Stomach (tissue), 9 donors: Measurements from ENCODE around the gene PUM2. TPM values are rescaled to one million over a fixed set of nuclear protein-coding genes. Genes with fewer than 3 reads are reported as not detected.
A peak's percentile ranks its signal among the peaks of the same experiment; 100 is the strongest.

Experiments
- DNase-seq, 2 donors: peaks; one replicate each; pipeline versions ENCODE4 v3.0.0 to v3.0.0-alpha.2; 2013 to 2019
- H3K27ac ChIP-seq, 5 donors: fragments of 200-600 bp in 4 of 5; sonication (generic) in 4 of 5; one replicate each; pipeline ENCODE4 v1.5.1; 2013 to 2019; ENCODE audit warnings: mild to moderate bottlenecking in 1 of 5, moderate library complexity in 1 of 5
- H3K27me3 ChIP-seq, 3 donors: fragments of 200-600 bp; sonication (generic); one replicate each; pipeline ENCODE4 v1.5.1; 2017 to 2019; ENCODE audit warnings: mixed run types in 1 of 3
- H3K36me3 ChIP-seq, 4 donors: fragments of 200-600 bp; sonication (generic); 1 replicate in 3 of 4; 2 replicates in 1 of 4; pipeline ENCODE4 v1.5.1; 2016 to 2019
- H3K4me1 ChIP-seq, 4 donors: fragments of 200-600 bp; sonication (generic); one replicate each; pipeline ENCODE4 v1.5.1; 2016 to 2019
- H3K4me3 ChIP-seq, 4 donors: fragments of 200-600 bp; sonication (generic) in 3 of 4; one replicate each; pipeline ENCODE4 v1.5.1; 2016 to 2019; ENCODE audit warnings: mild to moderate bottlenecking in 1 of 4
- H3K9me3 ChIP-seq, 4 donors: fragments of 200-600 bp; sonication (generic); one replicate each; pipeline ENCODE4 v1.5.1; 2016 to 2019
- EP300 ChIP-seq: sonication (generic); formaldehyde crosslinking; IDR thresholded peaks from one replicate; pipeline ENCODE4 v1.6.1; 2017; ENCODE audit warnings: antibody characterized with exemption
- POLR2A ChIP-seq, 4 donors: fragments of 450-650 bp; IDR thresholded peaks; one replicate each; pipeline ENCODE4 v1.6.1; 2016; ENCODE audit warnings: antibody characterized with exemption in 4 of 4, control low read depth in 2 of 4, mild to moderate bottlenecking in 1 of 4, moderate library complexity in 1 of 4
- POLR2AphosphoS5 ChIP-seq, 3 donors: sonication (generic); formaldehyde crosslinking; IDR thresholded peaks; one replicate each; pipeline ENCODE4 v1.6.1; 2016; ENCODE audit warnings: antibody characterized with exemption in 3 of 3
- WGBS, 5 donors: extraction: QIAGEN DNeasy Blood & Tissue Kit in 3 of 5; methylation state at CpG; one replicate each; pipeline versions ENCODE4 v1.1.5 to v1.1.7; 2013 to 2018; 5-methylcytosine and 5-hydroxymethylcytosine counted together
- intact Hi-C: fragments of 100-400 bp; cut with DNase I; formaldehyde crosslinking; loops from one replicate; pipeline ENCODE4 v1.15.1; 2023; ENCODE audit warnings: low total_unique reads
- polyA plus RNA-seq, 3 donors: library from polyadenylated mRNA; stranded (reverse); fragments of 200-250 nt; gene quantifications; one replicate each; pipeline ENCODE4 v1.2.3, GENCODE V29; 2013
- total RNA-seq, 5 donors: library from RNA; depleted of rRNA; stranded (reverse); fragments of >200 nt; gene quantifications; one replicate each; pipeline versions ENCODE4 v1.1.0 to v1.2.3, GENCODE V29; 2014 to 2016
- TF ChIP-seq, protein P1 (sequence below), 7 experiments: fragments of 450-650 bp in 4 of 7; fragments of 200-600 bp in 3 of 7; sonication (generic) in 3 of 7; IDR thresholded peaks; one replicate each; pipeline ENCODE4 v1.5.1; 2016 to 2019; ENCODE audit warnings: antibody characterized with exemption in 7 of 7, control low read depth in 2 of 7, mild to moderate bottlenecking in 1 of 7
- donor health status: healthy with polysubstance abuse.
- donor health status: Bipolar disorder and iron deficiency.
- donor health status: healthy.

Gene PUM2
- total and polyA plus RNA-seq, 8 donors = 20.9 to 128 (median 39.7) TPM

DNA sequence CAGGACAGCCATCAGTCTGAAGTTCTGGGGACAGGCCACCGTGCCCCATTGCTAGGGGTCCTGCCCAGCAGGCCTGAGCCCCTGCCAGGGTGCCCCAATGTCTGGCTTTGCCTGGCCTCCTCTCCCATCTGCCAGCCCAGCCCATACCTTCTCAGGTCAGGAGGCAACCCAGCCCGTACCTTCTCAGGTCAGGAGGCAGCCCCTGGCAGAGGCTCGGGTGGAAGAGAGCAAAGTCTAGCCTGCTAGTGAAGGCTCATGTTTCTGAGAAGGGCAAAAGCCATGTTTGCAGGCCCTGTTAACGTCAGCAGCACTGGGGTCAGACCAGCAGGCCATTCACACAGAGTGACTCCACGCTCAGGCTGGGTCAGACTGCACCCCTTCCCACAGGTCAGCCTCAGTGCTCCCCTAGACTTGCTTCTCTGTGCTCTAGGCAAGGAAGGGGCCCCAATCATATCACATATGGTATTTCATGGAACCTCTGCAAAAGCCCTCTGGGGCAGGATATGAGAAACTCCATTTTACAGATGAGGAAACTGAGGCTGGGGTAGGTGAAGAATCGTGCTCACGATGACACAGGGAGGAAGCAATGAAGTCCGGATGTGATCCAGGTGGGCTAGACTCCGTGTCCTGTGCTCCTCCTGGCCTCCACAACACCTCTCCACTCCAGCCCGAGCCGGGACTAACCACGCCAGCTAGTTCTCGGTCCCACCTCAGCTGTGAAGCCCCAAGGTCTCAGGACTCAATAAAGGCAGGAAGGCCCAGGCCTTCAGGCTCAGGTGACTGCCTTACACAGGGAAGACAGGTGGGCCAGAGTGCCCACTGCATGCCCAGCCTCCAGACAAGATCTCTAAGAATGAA lies 135.2 kb downstream of the PUM2 start:
- DNase-seq = peak in 1 of 2 donors; percentile 45
- Histone ChIP-seq H3K4me1 (peaks cover 15 to 80% (median 54%) of the 10 kb centered on the region in 4 donors), H3K27me3 (no peaks in the 10 kb centered on the region), H3K27ac (peak overlapping the region in 3 of 5 donors; percentile 34 to 92 (median 82)), H3K9me3 (no peaks in the 10 kb centered on the region), H3K4me3 (no peak overlapping the region), H3K36me3 (no peaks in the 10 kb centered on the region)
- WGBS, 5 donors = 68 to 92% (median 76%) methylated on average over 10 to 13 of the region's 13 CpGs
- intact Hi-C loops = no loop called here
- no peak for TF ChIP-seq EP300
- TF ChIP-seq POLR2AphosphoS5 (IDR thresholded peaks at IDR 0.05) = no peak

DNA sequence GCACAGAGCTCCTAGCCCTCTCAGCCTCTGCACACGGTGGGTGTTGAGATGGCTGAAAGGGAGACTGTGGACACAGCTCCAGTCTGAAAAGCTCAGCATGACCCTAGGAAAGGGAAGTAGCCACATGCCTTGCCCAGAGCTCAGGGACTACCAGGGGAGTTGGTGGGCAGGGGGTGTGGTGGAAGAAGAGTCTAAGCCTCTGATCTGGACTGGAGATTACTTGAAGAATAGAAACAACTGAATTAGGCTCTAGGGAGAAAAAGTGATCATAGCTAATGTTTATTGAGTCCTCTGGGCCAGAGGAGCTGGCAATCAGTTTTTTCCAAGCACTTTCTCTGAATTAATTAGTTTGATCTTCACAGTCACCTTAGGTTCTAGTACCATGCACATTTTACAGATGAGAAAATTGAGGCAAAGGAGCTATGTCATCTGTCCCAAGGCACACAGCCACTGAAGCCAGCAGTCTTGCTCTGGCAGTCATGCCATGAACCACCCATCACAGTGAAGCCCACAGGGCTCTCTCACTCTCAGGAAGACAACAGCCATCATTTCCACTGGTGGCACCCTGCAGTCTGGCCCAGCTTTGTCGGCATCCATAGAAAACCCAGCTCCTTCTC lies 136.0 kb downstream of the PUM2 start:
- Histone ChIP-seq H3K4me3 (no peak overlapping the region), H3K27me3 (no peaks in the 10 kb centered on the region), H3K36me3 (no peaks in the 10 kb centered on the region), H3K27ac (peak overlapping the region in 4 of 5 donors; percentile 69 to 92 (median 80)), H3K4me1 (peaks cover 15 to 86% (median 57%) of the 10 kb centered on the region in 4 donors), H3K9me3 (no peaks in the 10 kb centered on the region)
- TF ChIP-seq POLR2A (IDR thresholded peaks at IDR 0.05) (no peak), POLR2AphosphoS5 (IDR thresholded peaks at IDR 0.05) (no peak), EP300 (no peak)
- TF ChIP-seq, protein P1, sequence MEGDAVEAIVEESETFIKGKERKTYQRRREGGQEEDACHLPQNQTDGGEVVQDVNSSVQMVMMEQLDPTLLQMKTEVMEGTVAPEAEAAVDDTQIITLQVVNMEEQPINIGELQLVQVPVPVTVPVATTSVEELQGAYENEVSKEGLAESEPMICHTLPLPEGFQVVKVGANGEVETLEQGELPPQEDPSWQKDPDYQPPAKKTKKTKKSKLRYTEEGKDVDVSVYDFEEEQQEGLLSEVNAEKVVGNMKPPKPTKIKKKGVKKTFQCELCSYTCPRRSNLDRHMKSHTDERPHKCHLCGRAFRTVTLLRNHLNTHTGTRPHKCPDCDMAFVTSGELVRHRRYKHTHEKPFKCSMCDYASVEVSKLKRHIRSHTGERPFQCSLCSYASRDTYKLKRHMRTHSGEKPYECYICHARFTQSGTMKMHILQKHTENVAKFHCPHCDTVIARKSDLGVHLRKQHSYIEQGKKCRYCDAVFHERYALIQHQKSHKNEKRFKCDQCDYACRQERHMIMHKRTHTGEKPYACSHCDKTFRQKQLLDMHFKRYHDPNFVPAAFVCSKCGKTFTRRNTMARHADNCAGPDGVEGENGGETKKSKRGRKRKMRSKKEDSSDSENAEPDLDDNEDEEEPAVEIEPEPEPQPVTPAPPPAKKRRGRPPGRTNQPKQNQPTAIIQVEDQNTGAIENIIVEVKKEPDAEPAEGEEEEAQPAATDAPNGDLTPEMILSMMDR (IDR thresholded peaks at IDR 0.05) = no peak
- no peak for DNase-seq
- WGBS, 5 donors = 70 to 83% (median 75%) methylated on average over 2 of the region's 2 CpGs
- intact Hi-C loops = no loop called here

DNA sequence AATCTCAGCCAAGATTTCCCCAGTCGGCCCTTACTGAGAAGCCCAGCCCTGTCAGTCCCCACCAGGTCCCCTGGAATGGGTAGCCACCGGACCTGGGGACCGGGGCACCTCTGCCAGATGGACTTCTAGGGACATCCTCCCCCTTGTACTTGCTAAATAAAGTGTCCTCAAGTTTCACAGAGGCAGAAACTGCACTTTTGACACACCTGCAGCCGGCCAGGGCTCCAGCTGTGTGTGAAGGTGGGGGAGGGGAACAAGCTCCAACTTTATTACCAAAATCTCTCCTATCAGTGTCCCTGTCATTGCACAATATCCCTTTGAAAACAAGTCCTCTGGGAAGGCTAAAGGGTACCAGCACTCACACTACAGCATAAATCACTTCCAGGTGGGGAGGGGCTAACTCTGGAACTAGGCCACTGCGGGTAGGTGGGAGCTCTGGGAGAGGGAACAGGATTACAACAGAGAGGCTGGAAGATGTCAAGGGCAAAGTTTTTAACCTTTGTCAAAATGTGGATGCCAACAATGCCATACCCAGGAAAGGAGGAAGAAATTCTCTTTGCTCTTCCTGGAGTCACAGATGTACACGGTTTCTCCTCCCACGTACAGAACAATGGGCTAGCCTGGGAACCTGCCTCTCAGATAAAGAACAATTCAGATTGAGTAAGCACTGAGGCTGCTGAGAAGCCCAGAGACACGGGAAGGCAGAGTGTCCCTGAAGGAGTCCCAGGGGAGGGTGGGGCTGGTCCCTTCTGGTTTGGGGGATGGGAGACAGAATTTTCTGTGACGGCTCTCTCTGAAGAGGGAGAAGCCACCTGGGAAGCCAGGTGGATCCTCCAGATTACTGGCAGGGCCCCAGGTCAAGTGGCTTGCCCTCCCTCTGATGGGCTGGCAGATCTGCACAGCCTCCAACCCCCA lies 136.7 kb downstream of the PUM2 start:
- Histone ChIP-seq H3K4me3 (no peak overlapping the region), H3K4me1 (peaks cover 15 to 92% (median 60%) of the 10 kb centered on the region in 4 donors), H3K27ac (peak overlapping the region; percentile 58 to 92 (median 77)), H3K27me3 (no peaks in the 10 kb centered on the region), H3K36me3 (no peaks in the 10 kb centered on the region), H3K9me3 (no peaks in the 10 kb centered on the region)
- WGBS, 5 donors = 48 to 71% (median 57%) methylated on average over 8 to 9 of the region's 9 CpGs
- TF ChIP-seq EP300 (no peak), POLR2AphosphoS5 (IDR thresholded peaks at IDR 0.05) (no peak), POLR2A (IDR thresholded peaks at IDR 0.05) (no peak)
- TF ChIP-seq, protein P1 (IDR thresholded peaks at IDR 0.05) = no peak
- no peak for DNase-seq
- intact Hi-C loops = no loop called here

DNA sequence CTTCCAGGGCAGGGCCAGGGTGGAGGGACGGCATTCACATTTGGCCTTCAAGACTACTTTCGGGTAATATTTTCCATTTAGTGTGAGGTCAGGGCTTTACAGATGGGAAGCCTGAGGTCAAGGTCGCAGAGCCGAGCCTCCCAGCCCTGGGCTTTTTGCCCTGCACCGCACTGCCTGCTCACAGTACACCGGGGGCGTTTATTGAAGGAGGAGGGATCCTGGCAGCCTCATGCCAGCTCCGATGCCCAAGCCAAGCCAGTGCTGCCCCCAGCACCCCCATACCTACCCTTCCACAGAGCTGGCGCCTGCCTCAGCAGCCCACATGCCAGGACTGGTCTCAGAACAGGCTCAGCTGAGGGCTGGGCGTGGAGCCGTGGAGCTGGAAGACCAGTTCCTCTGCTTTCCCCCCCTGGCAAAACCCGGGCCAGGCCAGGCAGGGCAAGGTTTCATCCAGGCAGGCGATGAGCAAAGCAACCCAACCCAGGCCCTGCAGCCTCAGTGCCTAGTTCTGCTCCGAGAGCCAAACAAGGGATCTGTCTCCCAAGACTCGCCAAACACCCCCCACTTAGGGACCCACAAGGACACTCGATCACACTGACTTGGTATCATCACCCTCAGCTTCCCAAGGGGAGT lies 137.7 kb downstream of the PUM2 start:
- Histone ChIP-seq H3K4me3 (no peak overlapping the region), H3K27me3 (no peaks in the 10 kb centered on the region), H3K4me1 (peaks cover 24 to 91% (median 66%) of the 10 kb centered on the region in 4 donors), H3K27ac (peak overlapping the region; percentile 58 to 92 (median 77)), H3K36me3 (no peaks in the 10 kb centered on the region), H3K9me3 (no peaks in the 10 kb centered on the region)
- peak; percentile 82 to 89 for DNase-seq
- TF ChIP-seq EP300 (no peak), POLR2AphosphoS5 (IDR thresholded peaks at IDR 0.05) (peak in 2 of 3 donors; percentile 50 to 56)
- WGBS, 5 donors = 28 to 55% (median 29%) methylated on average over 11 to 16 of the region's 16 CpGs
- intact Hi-C loops = no loop called here
